Peyer's patch (tissue), 4 donors: ENCODE results near the gene HCST. TPM values are rescaled to one million over a fixed set of nuclear protein-coding genes. Genes with fewer than 3 reads are reported as not detected.

Experiments
- DNase-seq, 3 donors: peaks; one replicate each; pipeline ENCODE4 v3.0.0-alpha.2; 2017 to 2019
- H3K27ac ChIP-seq, 4 donors: fragments of 200-600 bp; sonication (generic); one replicate each; pipeline ENCODE4 v1.5.1; 2016 to 2019
- H3K27me3 ChIP-seq, 2 donors: fragments of 200-600 bp; sonication (generic); one replicate each; pipeline ENCODE4 v1.5.1; 2019
- H3K36me3 ChIP-seq, 3 donors: fragments of 200-600 bp; sonication (generic); one replicate each; pipeline ENCODE4 v1.5.1; 2016 to 2019
- H3K4me1 ChIP-seq, 4 donors: fragments of 200-600 bp; sonication (generic); one replicate each; pipeline ENCODE4 v1.5.1; 2016 to 2019
- H3K4me3 ChIP-seq, 4 donors: fragments of 200-600 bp; sonication (generic); 1 replicate in 3 of 4; 2 replicates in 1 of 4; pipeline ENCODE4 v1.5.1; 2016 to 2019; ENCODE audit warnings: mild to moderate bottlenecking in 1 of 4
- H3K9me3 ChIP-seq, 4 donors: fragments of 200-600 bp; sonication (generic); one replicate each; pipeline ENCODE4 v1.5.1; 2016 to 2019; ENCODE audit warnings: mild to moderate bottlenecking in 1 of 4
- POLR2A ChIP-seq, 2 donors: fragments of 450-650 bp; IDR thresholded peaks; one replicate each; pipeline ENCODE4 v1.5.1; 2017; ENCODE audit warnings: antibody characterized with exemption in 2 of 2, mild to moderate bottlenecking in 2 of 2, moderate library complexity in 2 of 2
- small RNA-seq, 2 donors: library from RNA; depleted of rRNA; stranded (forward); fragments of <200 nt; gene quantifications; one replicate each; pipeline ENCODE3, GENCODE V24; 2016
- total RNA-seq, 4 donors: library from RNA; depleted of rRNA; stranded (reverse); fragments of >200 nt; gene quantifications; one replicate each; pipeline ENCODE4 v1.1.0, GENCODE V29; 2016
- TF ChIP-seq, protein P1 (sequence below), 6 experiments: fragments of 450-650 bp in 4 of 6; fragments of 200-600 bp in 2 of 6; sonication (generic) in 1 of 6; IDR thresholded peaks; one replicate each; pipeline ENCODE4 v1.5.1; 2017 to 2019; ENCODE audit warnings: antibody characterized with exemption in 6 of 6, mild to moderate bottlenecking in 3 of 6, moderate library complexity in 1 of 6

Gene HCST
- total RNA-seq, 4 donors from 2014 or later: 9.7 TPM; not detected in 3

DNA sequence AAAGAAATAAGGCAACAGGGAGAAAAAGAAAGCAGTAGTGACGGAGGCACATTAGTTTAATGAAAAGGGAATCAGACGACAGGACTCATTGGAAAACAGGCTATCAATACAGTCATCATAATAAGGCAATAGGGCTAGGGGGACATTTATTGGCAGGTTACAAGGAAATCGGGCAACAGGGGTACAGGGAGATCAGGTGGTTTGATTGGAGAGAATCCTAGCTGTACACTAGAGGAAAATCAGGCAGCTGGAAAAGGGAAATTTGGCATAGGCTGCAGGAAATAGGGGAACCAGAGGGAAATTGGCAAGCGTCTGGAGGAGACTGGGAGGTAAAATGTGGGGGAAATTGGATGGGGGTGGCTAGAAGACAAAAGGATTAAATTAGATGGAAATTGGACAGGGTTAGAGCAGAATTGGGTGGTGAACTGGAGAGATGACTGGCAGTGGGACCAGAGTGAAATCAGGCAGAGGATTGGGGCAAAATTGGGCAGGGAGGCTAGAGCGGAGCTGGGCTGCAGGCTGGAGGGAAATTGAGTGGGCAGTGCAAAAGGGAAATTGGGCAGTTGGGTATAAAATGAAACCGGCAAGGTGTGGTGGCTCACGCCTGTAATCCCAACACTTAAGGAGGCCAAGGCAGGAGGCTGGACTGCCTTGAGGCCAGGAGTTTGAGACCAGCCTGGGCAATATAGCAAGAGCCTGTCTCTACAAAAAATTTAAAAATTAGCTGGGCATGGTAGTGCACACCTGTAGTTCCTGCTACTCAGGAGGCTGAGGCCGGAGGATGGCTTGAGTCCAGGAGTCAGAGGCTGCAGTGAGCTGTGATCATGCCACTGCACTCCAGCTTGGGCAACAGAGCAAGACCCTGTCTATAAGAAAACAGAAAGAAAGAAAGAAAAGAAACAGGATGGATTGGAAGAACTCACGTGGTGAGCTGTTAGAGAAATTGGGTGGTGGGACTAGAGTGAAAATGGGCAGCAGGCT is 41.3 kb downstream of the HCST start:
- Histone ChIP-seq H3K36me3 (peaks cover 0 to 31% (median 0%) of the 10 kb centered on the region in 3 donors), H3K4me3 (no peak overlapping the region), H3K4me1 (peaks cover 0 to 2% (median 0%) of the 10 kb centered on the region in 4 donors), H3K27ac (no peak overlapping the region), H3K27me3 (no peaks in the 10 kb centered on the region), H3K9me3 (no peaks in the 10 kb centered on the region)
- no peak for DNase-seq
- TF ChIP-seq POLR2A (IDR thresholded peaks at IDR 0.05): no peak
- TF ChIP-seq, protein P1, sequence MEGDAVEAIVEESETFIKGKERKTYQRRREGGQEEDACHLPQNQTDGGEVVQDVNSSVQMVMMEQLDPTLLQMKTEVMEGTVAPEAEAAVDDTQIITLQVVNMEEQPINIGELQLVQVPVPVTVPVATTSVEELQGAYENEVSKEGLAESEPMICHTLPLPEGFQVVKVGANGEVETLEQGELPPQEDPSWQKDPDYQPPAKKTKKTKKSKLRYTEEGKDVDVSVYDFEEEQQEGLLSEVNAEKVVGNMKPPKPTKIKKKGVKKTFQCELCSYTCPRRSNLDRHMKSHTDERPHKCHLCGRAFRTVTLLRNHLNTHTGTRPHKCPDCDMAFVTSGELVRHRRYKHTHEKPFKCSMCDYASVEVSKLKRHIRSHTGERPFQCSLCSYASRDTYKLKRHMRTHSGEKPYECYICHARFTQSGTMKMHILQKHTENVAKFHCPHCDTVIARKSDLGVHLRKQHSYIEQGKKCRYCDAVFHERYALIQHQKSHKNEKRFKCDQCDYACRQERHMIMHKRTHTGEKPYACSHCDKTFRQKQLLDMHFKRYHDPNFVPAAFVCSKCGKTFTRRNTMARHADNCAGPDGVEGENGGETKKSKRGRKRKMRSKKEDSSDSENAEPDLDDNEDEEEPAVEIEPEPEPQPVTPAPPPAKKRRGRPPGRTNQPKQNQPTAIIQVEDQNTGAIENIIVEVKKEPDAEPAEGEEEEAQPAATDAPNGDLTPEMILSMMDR (IDR thresholded peaks at IDR 0.05): no peak

DNA sequence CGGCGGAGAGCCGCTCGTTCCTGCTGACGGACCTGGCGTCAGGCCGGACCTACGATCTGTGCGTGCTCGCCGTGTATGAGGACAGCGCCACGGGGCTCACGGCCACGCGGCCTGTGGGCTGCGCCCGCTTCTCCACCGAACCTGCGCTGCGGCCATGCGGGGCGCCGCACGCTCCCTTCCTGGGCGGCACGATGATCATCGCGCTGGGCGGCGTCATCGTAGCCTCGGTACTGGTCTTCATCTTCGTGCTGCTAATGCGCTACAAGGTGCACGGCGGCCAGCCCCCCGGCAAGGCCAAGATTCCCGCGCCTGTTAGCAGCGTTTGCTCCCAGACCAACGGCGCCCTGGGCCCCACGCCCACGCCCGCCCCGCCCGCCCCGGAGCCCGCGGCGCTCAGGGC is 42.2 kb downstream of the HCST start:
- H3K27ac ChIP-seq: no peak overlapping the region
- no peaks in the 10 kb centered on the region for H3K9me3 ChIP-seq
- H3K27me3 ChIP-seq: no peaks in the 10 kb centered on the region
- H3K36me3 ChIP-seq: peaks cover 0 to 29% (median 0%) of the 10 kb centered on the region in 3 donors
- no peaks in the 10 kb centered on the region for H3K4me1 ChIP-seq
- no peak for DNase-seq
- TF ChIP-seq, protein P1 (IDR thresholded peaks at IDR 0.05): no peak
- TF ChIP-seq POLR2A (IDR thresholded peaks at IDR 0.05): no peak
- H3K4me3 ChIP-seq: no peak overlapping the region

DNA sequence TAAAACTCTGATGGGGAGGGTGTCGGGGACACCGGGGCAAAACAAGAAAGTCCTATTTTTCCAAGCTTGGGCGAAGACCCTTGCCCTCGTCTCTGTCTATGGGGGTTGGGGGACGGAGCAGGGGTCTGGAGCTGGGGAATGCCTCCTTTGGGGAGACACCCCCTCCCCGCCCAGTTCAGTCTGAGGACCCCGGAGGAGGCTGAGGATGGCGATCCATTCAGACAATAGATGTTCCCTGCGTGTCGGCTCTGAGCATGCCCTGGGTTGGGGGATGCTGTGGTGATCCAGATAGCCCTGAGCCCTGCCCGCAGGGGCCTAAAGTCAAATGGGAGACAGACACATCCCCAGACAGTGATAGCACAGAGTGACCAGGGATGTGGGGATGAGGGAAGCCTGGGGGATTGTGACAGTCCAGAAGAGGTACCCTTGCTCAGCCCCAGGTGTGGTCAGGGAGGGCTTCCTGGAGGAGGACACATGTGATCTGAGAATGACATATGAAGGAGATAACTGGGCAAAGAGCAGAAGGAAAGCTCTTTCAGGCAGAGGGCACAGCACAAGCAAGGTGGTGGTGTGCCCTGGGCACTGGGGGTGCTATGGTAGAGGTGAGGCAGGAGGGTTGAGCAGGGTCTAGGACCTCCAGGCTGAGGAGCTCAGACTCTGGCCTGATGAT is 42.9 kb downstream of the HCST start:
- no peaks in the 10 kb centered on the region for H3K9me3 ChIP-seq
- H3K4me3 ChIP-seq: no peak overlapping the region
- no peak overlapping the region for H3K27ac ChIP-seq
- peaks cover 0 to 22% (median 0%) of the 10 kb centered on the region in 3 donors for H3K36me3 ChIP-seq
- H3K27me3 ChIP-seq: no peaks in the 10 kb centered on the region
- TF ChIP-seq POLR2A (IDR thresholded peaks at IDR 0.05): no peak
- TF ChIP-seq, protein P1 (IDR thresholded peaks at IDR 0.05): no peak
- no peaks in the 10 kb centered on the region for H3K4me1 ChIP-seq
- DNase-seq: no peak

DNA sequence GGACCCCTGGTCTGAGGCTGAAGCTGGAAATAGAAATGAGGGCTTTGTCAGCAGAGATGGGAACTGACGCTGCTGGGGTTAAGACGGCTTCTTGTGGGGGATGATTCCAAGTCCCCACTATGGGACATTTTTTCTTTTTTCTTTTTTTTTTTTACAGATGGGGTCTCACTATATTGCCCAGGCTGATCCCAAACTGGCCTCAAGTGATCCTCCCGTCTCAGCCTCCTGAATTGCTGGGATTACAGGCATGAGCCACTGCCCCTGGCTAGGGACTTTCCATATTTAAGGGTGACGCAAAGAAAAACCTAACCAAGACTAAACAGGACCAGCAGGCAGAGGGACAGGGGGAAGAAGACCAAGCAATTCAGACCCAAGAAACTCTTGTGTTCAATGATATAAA is 43.9 kb downstream of the HCST start:
- no peak overlapping the region for H3K4me3 ChIP-seq
- H3K4me1 ChIP-seq: no peaks in the 10 kb centered on the region
- peaks cover 0 to 18% (median 0%) of the 10 kb centered on the region in 3 donors for H3K36me3 ChIP-seq
- DNase-seq: no peak
- H3K9me3 ChIP-seq: no peaks in the 10 kb centered on the region
- no peak overlapping the region for H3K27ac ChIP-seq
- no peak for TF ChIP-seq POLR2A (IDR thresholded peaks at IDR 0.05)
- TF ChIP-seq, protein P1 (IDR thresholded peaks at IDR 0.05): no peak
- no peaks in the 10 kb centered on the region for H3K27me3 ChIP-seq

DNA sequence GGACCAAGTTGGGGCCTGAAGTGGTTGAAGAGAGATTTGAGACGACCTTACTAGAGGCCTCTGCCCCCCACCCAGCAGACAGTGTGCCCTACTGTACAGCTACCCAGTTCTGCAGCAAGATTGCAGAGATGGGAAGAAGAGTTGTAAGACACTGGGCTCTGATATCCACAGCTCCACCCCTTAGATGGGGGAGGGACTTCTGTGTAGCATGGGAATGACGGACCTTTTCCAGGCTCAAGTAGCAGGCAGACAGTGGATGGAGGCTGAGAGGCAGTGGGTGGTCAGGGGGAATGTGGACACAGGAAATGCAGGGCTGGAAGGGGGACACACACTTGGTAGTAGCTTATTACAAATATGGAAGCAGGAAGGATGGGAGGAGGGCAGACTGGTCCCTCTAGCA is 46.8 kb downstream of the HCST start:
- no peak for DNase-seq
- Histone ChIP-seq H3K36me3 (peaks cover 0 to 8% (median 0%) of the 10 kb centered on the region in 3 donors), H3K27ac (no peak overlapping the region), H3K4me1 (peaks cover 0 to 11% (median 3%) of the 10 kb centered on the region in 4 donors), H3K9me3 (no peaks in the 10 kb centered on the region), H3K27me3 (no peaks in the 10 kb centered on the region), H3K4me3 (no peak overlapping the region)
- TF ChIP-seq, protein P1 (IDR thresholded peaks at IDR 0.05): no peak
- no peak for TF ChIP-seq POLR2A (IDR thresholded peaks at IDR 0.05)

Small RNA genes within 50 kb of the gene (small RNA-seq; reads per million reads assigned to genes)
- gene RN7SL402P: 0 reads per million in 2 donors

Other genes with a start within 250 kb of the HCST start
- gene UPK1A, start 236.0 kb upstream of the HCST start, total RNA-seq: not detected
- gene ZBTB32, start 198.0 kb upstream of the HCST start, total RNA-seq: 1 to 10 TPM in 1 of 4 donors, not detected in 3; 2.5 TPM
- gene KMT2B, start 184.5 kb upstream of the HCST start, total RNA-seq: 10 to 100 TPM; 27.8 to 62.6 (median 41.9) TPM
- gene IGFLR1, start 160.1 kb upstream of the HCST start, total RNA-seq: 10 to 100 TPM in 3 of 4 donors, 1 to 10 TPM in 1; 8.3 to 14.2 (median 12.3) TPM
- gene U2AF1L4, start 157.1 kb upstream of the HCST start, total RNA-seq: 10 to 100 TPM; 14.5 to 70.5 (median 34.6) TPM
- 10 to 100 TPM in 3 of 4 donors, 1 to 10 TPM in 1; 8.3 to 48.2 (median 40.6) TPM for gene PSENEN, start 156.9 kb upstream of the HCST start, total RNA-seq
- 10 to 100 TPM; 11.6 to 30.5 (median 20.2) TPM for gene LIN37, start 154.0 kb upstream of the HCST start, total RNA-seq
- 10 to 100 TPM in 2 of 4 donors, 1 to 10 TPM in 2; 9.2 to 19.8 (median 13.6) TPM for gene HSPB6, start 145.5 kb upstream of the HCST start, total RNA-seq
- gene PROSER3, start 144.4 kb upstream of the HCST start, total RNA-seq: 10 to 100 TPM in 3 of 4 donors, 1 to 10 TPM in 1; 6.0 to 36.8 (median 27.2) TPM
- 100 to 1,000 TPM in 1 of 4 donors, 10 to 100 TPM in 2, 1 to 10 TPM in 1; 8.6 to 166 (median 20.0) TPM for gene ARHGAP33, start 127.0 kb upstream of the HCST start, total RNA-seq
- gene PRODH2, start 89.7 kb upstream of the HCST start, total RNA-seq: not detected
- gene NPHS1, start 50.0 kb upstream of the HCST start, total RNA-seq: not detected
- gene KIRREL2, start 45.6 kb upstream of the HCST start, total RNA-seq: 1 to 10 TPM in 1 of 4 donors, not detected in 3; 1.7 TPM
- gene APLP1, start 34.0 kb upstream of the HCST start, total RNA-seq: 1 to 10 TPM in 3 of 4 donors, under 1 TPM in 1; 0.53 to 8.3 (median 1.7) TPM
- gene NFKBID, start 2.0 kb upstream of the HCST start, total RNA-seq: 10 to 100 TPM in 3 of 4 donors, 1 to 10 TPM in 1; 8.4 to 38.0 (median 23.6) TPM
- 10 to 100 TPM in 3 of 4 donors, 1 to 10 TPM in 1; 4.2 to 56.1 (median 20.2) TPM for gene TYROBP, start 5.8 kb downstream of the HCST start, total RNA-seq
- 10 to 100 TPM in 3 of 4 donors, 1 to 10 TPM in 1; 8.3 to 34.4 (median 22.1) TPM for gene LRFN3, start 33.8 kb downstream of the HCST start, total RNA-seq
- gene SDHAF1, start 92.7 kb downstream of the HCST start, total RNA-seq: 10 to 100 TPM; 15.7 to 48.0 (median 39.1) TPM
- gene SYNE4, start 106.3 kb downstream of the HCST start, total RNA-seq: 1 to 10 TPM in 2 of 4 donors, under 1 TPM in 1, not detected in 1; 0.67 to 6.8 (median 6.1) TPM
- gene ALKBH6, start 111.7 kb downstream of the HCST start, total RNA-seq: 10 to 100 TPM; 26.4 to 56.9 (median 39.8) TPM
- 1 to 10 TPM; 1.8 to 9.8 (median 5.2) TPM for gene CLIP3, start 130.3 kb downstream of the HCST start, total RNA-seq
- 10 to 100 TPM in 2 of 4 donors, 1 to 10 TPM in 2; 4.9 to 12.4 (median 8.2) TPM for gene THAP8, start 151.8 kb downstream of the HCST start, total RNA-seq
- 10 to 100 TPM in 1 of 4 donors, 1 to 10 TPM in 3; 1.1 to 15.7 (median 2.9) TPM for gene WDR62, start 152.4 kb downstream of the HCST start, total RNA-seq
- gene OVOL3, start 208.6 kb downstream of the HCST start, total RNA-seq: not detected
- gene POLR2I, start 212.3 kb downstream of the HCST start, total RNA-seq: 10 to 100 TPM; 20.7 to 32.0 (median 26.8) TPM
- 10 to 100 TPM; 59.7 to 81.7 (median 69.1) TPM for gene TBCB, start 212.9 kb downstream of the HCST start, total RNA-seq
- 100 to 1,000 TPM; 131 to 320 (median 263) TPM for gene CAPNS1, start 237.5 kb downstream of the HCST start, total RNA-seq
- gene COX7A1, start 249.9 kb downstream of the HCST start, total RNA-seq: 10 to 100 TPM in 2 of 4 donors, 1 to 10 TPM in 2; 1.8 to 19.8 (median 6.6) TPM